Liver (tissue), 9 donors: Measurements from ENCODE around the gene ZRANB1. TPM values are rescaled to one million over a fixed set of nuclear protein-coding genes. Genes with fewer than 3 reads are reported as not detected.

Source experiments
- DNase-seq: peaks from one replicate; pipeline ENCODE4 v3.0.0-alpha.2; 2017; ENCODE audit warnings: low spot score
- H3K27ac ChIP-seq, 2 donors: one replicate each; pipeline ENCODE4 v1.7.0; 2013; ENCODE audit warnings: inconsistent platforms in 2 of 2, low read length in 2 of 2, control low read depth in 1 of 2, low read depth in 1 of 2, mild to moderate bottlenecking in 1 of 2
- H3K27me3 ChIP-seq, 4 donors: one replicate each; pipeline versions ENCODE4 v1.6.1 to v1.7.0; 2013; ENCODE audit warnings: low read length in 3 of 4, inconsistent platforms in 1 of 4, mild to moderate bottlenecking in 1 of 4, moderate library complexity in 1 of 4; ENCODE audit not compliant: control insufficient read depth in 4 of 4, insufficient read depth in 4 of 4
- H3K36me3 ChIP-seq, 4 donors: one replicate each; pipeline versions ENCODE4 v1.6.1 to v1.7.0; 2013; ENCODE audit warnings: low read length in 3 of 4, mild to moderate bottlenecking in 3 of 4, low read depth in 1 of 4, moderate library complexity in 1 of 4; ENCODE audit not compliant: control insufficient read depth in 4 of 4, insufficient read depth in 3 of 4
- H3K4me1 ChIP-seq, 4 donors: one replicate each; pipeline versions ENCODE4 v1.6.1 to v1.7.0; 2013; ENCODE audit warnings: low read length in 3 of 4, mild to moderate bottlenecking in 3 of 4, moderate library complexity in 1 of 4; ENCODE audit not compliant: control insufficient read depth in 4 of 4, insufficient read depth in 4 of 4
- H3K4me3 ChIP-seq, 3 donors: one replicate each; pipeline versions ENCODE4 v1.6.1 to v1.7.0; 2013; ENCODE audit warnings: low read length in 3 of 3, control low read depth in 1 of 3, low read depth in 1 of 3, mild to moderate bottlenecking in 1 of 3
- H3K9ac ChIP-seq, 2 donors: one replicate each; pipeline ENCODE4 v1.7.0; 2013; ENCODE audit warnings: low read length in 2 of 2, mild to moderate bottlenecking in 2 of 2, moderate library complexity in 2 of 2, control low read depth in 1 of 2, low read depth in 1 of 2
- H3K9me3 ChIP-seq, 4 donors: one replicate each; pipeline versions ENCODE4 v1.6.1 to v1.7.0; 2013; ENCODE audit warnings: low read length in 3 of 4; ENCODE audit not compliant: control insufficient read depth in 4 of 4
- EGR1 ChIP-seq, 2 donors: IDR thresholded peaks; 2 replicates each; pipeline ENCODE4 v1.6.1; 2016 to 2018; ENCODE audit warnings: antibody characterized with exemption in 2 of 2, low read depth in 2 of 2
- FOXA1 ChIP-seq: IDR thresholded peaks from 2 replicates; pipeline ENCODE4 v1.6.1; 2016; ENCODE audit warnings: antibody characterized with exemption
- FOXA2 ChIP-seq: IDR thresholded peaks from 2 replicates; pipeline ENCODE4 v1.6.1; 2016; ENCODE audit warnings: antibody characterized with exemption
- MAX ChIP-seq: IDR thresholded peaks from 2 replicates; pipeline ENCODE4 v1.6.1; 2016; ENCODE audit warnings: antibody characterized with exemption
- NR2F2 ChIP-seq: IDR thresholded peaks from 2 replicates; pipeline ENCODE4 v1.6.1; 2016; ENCODE audit warnings: antibody characterized with exemption
- RAD21 ChIP-seq, 2 donors: IDR thresholded peaks; 2 replicates each; pipeline ENCODE4 v1.6.1; 2016; ENCODE audit warnings: antibody characterized with exemption in 2 of 2, mild to moderate bottlenecking in 2 of 2
- REST ChIP-seq: IDR thresholded peaks from 2 replicates; pipeline ENCODE4 v1.6.1; 2016; ENCODE audit warnings: antibody characterized with exemption, mild to moderate bottlenecking
- SP1 ChIP-seq: IDR thresholded peaks from 2 replicates; pipeline ENCODE4 v1.6.1; 2018; ENCODE audit warnings: antibody characterized with exemption, mild to moderate bottlenecking
- TAF1 ChIP-seq: conservative IDR thresholded peaks from 2 replicates; pipeline ENCODE4 v1.6.1; 2016; ENCODE audit warnings: antibody characterized with exemption, mild to moderate bottlenecking
- YY1 ChIP-seq: IDR thresholded peaks from 2 replicates; pipeline ENCODE4 v1.6.1; 2016; ENCODE audit warnings: antibody characterized with exemption, mild to moderate bottlenecking
- WGBS: extraction: QIAGEN DNeasy Blood & Tissue Kit; methylation state at CpG from one replicate; pipeline ENCODE4 v1.1.7; 2013; 5-methylcytosine and 5-hydroxymethylcytosine counted together
- polyA plus RNA-seq, 2 donors: library from polyadenylated mRNA; stranded (reverse) in 1 of 2; unstranded in 1 of 2; fragments of 200-250 nt in 1 of 2; fragments of >200 nt in 1 of 2; fragmentation: Nextera tagmentation in 1 of 2; extraction: Ambion mirVana in 1 of 2; gene quantifications; one replicate each; pipeline versions ENCODE4 v1.2.1 to v1.2.3, GENCODE V29; 2013 to 2015
- total RNA-seq, 2 donors: library from RNA; depleted of rRNA; stranded (reverse); fragments of >200 nt; gene quantifications; one replicate each; pipeline ENCODE4 v1.2.3, GENCODE V29; 2014
- donor health status: healthy.
- donor health status: healthy.
- donor health status: healthy.
- donor health status: healthy.
- donor health status: healthy.

ZRANB1 gene
- total and polyA plus RNA-seq, 4 donors: 6.2 to 32.5 (median 14.4) TPM

GRCh38 chr10:125002047-125002422 lies 60.1 kb downstream of the ZRANB1 start (continued):
- TF ChIP-seq REST: no peak

GRCh38 chr10:125002423-125003145 lies 60.7 kb downstream of the ZRANB1 start:
- DNase-seq: no peak
- no peaks in the 10 kb centered on the region for H3K36me3 ChIP-seq
- no peaks in the 10 kb centered on the region for H3K9me3 ChIP-seq
- no peak overlapping the region for H3K9ac ChIP-seq
- H3K27me3 ChIP-seq: no peaks in the 10 kb centered on the region
- no peak overlapping the region for H3K27ac ChIP-seq
- WGBS: 92% methylated on average over 28 of the region's 28 CpGs
- no peak overlapping the region for H3K4me3 ChIP-seq
- TF ChIP-seq REST (no peak), RAD21 (IDR thresholded peaks at IDR 0.05) (no peak), FOXA2 (no peak), TAF1 (no peak), NR2F2 (no peak), MAX (no peak)
- no peaks in the 10 kb centered on the region for H3K4me1 ChIP-seq

GRCh38 chr10:125003146-125003900 lies 61.4 kb downstream of the ZRANB1 start:
- H3K36me3 ChIP-seq: no peaks in the 10 kb centered on the region
- H3K27ac ChIP-seq: no peak overlapping the region
- 93% methylated on average over 34 of the region's 34 CpGs for WGBS

More at GRCh38 chr10:125003146-125003900, 61.4 kb downstream of the ZRANB1 start:
- no peak for TF ChIP-seq RAD21 (IDR thresholded peaks at IDR 0.05)
- TF ChIP-seq MAX: no peak
- no peak for TF ChIP-seq EGR1 (IDR thresholded peaks at IDR 0.05; ENCODE audit: low read depth in 2 of 2)
- TF ChIP-seq REST: no peak
- TF ChIP-seq TAF1: no peak
- no peak for TF ChIP-seq SP1
- TF ChIP-seq FOXA2: no peak
- TF ChIP-seq FOXA1: no peak
- no peak for TF ChIP-seq YY1
- Histone ChIP-seq H3K4me3 (no peak overlapping the region), H3K9me3 (no peaks in the 10 kb centered on the region), H3K4me1 (no peaks in the 10 kb centered on the region), H3K27me3 (no peaks in the 10 kb centered on the region), H3K9ac (no peak overlapping the region)
- no peak for DNase-seq
